Measurements from ENCODE around the gene C20orf141.
"Not testable (repeated sequence)": the region's sequence is repeated elsewhere in the genome, so short reads cannot be mapped to it uniquely, and the experiment has no call there.

C20orf141 gene, protein sequence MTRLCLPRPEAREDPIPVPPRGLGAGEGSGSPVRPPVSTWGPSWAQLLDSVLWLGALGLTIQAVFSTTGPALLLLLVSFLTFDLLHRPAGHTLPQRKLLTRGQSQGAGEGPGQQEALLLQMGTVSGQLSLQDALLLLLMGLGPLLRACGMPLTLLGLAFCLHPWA

DNA sequence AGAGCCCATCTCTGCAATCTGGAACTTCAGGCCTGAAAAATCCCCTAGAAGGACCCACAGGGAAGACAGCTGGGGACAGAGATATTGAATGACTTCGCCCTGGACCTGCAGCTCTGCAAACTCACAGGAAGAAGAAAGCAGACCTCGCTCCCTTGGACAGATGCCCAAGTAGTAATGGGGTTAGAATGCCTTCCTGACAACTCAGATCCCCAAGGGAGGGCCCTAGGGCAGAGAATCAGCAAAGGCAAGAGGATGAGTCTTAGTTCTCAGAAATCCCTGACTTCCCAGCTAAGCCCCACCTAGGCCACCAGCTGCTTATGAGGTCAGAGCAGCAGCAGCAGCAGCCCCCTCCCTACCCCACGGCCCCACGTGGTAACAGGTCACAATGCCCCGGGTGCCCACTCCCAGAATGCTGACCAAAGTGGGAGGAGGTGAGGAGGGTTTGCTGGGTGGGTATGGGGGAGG lies at the start of gene C20orf141:
Gene C20orf141 (plus strand): TSS at position 401 of the 465 bp plus-strand sequence. CDS start 198 bp downstream, outside the sequence.
- peak; percentile 93 for DNase-seq

DNA sequence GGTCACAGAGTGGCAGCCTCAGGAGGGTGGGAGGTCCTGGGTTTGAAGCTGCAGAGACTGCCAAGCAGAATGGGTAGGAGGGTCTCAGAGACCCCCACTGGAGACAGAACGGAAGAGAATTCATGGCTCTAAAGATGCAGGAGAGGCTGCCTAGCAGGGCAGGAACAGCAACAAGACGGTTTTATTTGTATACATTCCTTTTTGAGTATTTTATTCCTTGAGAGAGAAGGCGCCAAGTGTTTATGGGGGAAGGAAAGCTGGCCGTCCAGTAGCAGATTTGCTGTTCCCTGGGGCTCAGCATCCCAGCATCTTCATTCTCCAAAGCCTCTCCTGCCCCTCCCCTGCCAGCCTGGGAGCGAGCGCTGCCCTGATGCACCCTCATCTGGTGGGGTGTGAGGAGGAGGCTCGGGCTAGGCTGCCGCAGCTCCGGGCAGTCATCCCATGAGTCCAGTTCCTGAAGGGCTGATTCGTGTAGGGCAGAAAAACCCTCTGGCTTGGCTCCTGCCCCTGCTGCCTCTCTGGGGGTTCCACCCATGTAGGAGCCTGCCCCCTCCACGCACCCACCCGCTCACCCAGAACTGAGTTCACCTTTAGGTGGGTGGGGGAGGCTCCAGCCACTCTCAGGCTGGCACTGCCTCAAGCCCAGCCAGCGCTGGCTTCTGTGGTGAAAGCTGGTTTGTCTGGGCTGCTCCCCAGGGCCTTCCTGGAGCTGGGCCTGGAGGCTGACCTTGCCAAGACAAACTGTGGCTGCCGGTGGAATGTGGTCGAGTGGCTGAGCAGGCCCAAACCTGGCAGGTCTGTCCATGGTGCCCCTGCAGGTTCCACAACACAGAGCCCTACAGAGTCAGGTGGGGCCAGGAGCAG lies 46.8 kb upstream of the C20orf141 start:
- no peak for DNase-seq

DNA sequence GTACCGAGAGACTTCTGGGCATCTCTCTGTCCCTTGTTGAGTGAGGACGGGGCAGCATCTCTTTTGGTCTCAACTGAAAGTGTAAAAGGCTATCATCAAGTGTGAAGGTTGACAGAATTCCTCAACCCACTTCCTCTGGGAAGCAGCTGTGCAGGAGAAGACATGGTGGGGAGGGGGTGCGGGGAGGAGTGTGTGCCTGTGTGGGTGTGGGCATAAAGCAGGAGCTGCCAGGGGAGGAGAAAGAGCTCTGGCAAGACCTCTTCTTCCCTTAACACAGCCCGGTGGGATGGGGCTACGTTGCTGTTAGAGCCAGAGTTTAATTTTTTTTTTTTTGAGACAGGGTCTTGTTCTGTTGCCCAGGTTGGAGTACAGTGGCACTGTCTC lies 46.2 kb upstream of the C20orf141 start:
- DNase-seq, result no peak

DNA sequence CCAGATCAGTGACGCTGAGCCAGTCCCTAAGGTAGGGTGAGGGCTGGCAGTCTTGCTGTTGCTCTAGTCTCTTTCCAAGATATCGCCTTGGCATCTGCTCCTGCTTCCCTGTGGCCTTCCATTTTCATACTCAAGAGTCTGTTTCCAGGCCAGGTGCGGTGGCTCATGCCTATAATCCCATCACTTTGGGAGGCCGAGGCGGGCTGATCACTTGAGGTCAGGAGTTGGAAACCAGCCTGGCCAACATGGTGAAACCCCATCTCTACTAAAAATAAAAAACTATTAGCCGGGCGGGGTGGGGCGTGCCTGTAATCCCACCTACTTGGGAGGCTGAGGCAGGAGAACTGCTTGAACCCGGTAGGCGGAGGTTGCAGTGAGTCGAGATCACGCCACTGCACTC lies 44.7 kb upstream of the C20orf141 start:
- DNase-seq, result not testable (repeated sequence)

DNA sequence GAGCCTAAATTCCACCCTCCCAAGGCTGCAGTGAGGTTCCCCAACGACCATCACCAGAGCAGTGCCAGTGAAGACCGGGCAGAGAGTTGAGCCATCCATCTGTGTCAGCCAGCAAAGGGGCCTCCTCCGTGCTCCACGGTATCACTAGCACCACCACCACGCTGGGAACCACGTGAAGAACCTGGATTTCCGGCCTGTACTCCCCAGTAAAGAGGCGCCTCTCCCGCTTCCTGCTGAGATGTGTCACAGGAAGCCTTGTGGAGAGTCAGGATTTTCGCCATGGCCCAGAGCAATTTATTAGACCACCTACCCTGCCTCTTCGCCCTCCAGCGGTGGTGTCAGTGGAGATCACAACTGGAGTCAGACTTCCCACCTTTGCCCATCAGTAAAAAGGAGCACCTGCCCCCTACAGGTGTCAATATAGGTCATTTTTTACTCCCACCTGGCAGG lies 43.1 kb upstream of the C20orf141 start:
- no peak for DNase-seq

DNA sequence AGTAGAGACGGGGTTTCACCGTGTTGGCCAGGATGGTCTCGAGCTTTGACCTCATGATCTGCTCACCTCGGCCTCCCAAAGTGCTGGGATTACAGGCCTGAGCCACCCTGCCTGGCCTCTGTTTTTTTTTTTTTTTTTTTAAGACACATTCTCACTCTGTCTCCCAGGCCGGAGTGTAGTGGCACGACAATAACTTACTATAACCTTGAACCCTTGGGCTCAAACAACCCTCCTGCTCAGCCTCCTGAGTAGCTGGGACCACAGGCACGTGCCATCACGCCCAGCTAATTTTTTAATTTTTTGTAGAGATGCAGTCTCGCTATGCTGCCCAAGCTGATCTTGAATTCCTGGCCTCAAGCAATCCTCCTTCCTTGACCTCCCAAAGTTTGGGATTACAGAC lies 41.0 kb upstream of the C20orf141 start:
- no peak for DNase-seq

DNA sequence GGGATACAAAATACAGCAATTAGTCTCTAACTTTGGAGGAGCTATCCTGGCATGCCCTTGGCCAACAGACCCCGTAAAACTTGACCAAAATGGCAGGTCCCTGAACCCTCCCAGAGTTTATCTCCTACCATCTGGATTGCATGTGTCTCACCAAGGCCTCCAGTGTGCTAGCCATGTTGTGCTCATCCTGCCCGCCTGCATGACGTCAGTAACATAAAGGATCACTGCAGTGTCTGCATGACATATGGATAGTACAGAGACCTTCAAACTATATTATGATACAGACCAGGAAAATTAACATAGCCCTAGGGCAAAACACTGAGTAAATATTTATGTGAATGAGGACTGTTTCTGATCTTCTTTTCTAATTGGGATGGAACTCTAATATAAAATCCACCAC lies 39.6 kb upstream of the C20orf141 start:
- no peak for DNase-seq

DNA sequence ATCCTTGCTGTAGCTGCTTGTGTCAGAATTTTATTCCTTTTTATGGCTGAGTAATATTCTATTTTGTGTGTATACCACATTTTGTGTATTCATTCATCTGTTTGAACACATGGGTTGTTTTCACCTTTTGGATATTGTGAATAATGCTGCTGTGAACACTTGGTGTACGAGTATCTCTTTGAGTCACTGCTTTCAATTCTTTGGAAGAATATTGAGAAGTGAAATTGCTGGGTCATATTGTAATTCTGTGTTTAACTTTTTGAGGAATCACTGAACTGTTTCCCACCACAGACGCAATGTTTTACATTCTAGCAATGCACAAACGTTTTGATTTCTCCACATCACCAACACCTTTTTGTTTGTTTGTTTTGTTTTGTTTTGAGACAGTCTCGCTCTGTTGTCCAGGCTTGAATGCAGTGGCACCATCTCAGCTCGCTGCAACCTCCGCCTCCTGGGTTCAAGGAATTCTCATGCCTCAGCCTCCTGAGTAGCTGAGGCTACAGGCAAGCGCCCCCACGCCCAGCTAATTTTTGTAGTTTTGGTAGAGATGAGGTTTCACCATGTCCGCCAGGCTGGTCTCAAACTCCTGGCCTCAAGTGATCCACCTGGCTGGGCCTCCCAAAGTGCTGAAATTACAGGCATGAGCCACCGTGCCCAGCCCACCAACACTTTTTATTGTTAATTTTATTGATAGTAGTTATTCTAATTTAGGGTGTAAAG lies 36.0 kb upstream of the C20orf141 start:
- DNase-seq, result no peak

DNA sequence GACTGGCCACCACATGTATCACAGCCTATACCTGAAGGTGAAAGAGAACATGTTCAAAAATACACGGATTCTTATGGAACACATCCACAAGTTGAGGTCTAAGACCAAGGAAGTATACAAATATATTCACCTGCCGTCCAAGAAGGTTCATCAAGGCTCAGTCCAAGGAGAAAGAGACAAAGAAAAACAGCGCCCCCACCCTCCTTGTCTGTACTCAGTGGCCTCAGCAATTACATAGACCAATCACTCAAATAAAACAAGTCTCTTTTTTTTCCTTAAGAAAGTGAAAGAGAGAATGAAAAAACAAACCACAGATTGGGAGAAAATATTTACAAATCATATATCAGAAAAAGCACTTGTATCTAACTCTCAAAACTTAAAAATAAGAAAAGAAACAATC lies 33.8 kb upstream of the C20orf141 start:
- no peak for DNase-seq

DNA sequence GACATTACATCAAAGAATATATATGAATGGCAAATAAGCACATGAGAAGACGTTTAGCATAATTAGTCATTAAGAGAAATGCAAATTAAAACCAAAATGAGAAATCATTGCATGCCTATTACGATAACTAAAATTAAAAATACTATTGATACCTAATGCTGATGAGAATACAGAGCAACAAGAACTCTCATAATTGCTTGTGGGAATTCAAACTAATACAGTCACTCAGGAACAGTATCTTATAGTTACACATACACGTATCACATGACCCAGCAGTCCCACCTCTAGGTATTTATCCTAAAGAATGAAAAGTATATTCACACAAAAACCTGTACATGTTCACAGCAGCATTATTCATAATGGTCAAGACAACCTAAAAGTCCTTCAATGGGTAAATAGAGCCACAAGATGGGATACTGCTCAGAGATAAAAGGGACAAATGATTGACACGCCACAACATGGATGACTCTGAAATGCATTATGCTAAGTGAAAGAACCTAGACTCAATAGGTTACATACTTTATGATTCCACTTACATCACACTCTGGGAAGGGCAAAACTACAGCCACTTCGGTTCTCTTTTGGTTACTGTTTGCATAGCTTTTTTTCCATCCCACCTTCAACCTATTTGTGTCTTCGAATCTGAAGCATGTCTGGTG lies 30.8 kb upstream of the C20orf141 start:
- DNase-seq, result no peak

DNA sequence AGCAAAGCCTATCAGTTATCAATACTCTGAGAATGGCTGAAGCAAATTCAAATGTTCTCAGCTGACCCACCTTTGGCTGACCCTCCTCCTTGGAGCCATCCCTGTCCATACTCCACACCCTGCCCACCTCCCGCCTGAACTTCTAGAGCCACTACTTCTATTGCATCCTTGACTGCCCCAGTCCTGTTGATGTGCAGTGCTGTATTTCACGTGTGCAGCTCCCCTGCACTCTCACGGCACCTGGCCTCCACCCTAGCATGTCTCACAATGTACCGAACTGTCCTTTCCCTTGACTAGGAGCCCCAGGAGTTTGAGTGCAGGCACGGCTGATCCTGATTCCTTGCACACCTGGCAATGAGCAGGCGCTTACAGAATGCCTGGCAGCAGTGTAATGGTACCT lies 21.3 kb upstream of the C20orf141 start:
- no peak for DNase-seq

DNA sequence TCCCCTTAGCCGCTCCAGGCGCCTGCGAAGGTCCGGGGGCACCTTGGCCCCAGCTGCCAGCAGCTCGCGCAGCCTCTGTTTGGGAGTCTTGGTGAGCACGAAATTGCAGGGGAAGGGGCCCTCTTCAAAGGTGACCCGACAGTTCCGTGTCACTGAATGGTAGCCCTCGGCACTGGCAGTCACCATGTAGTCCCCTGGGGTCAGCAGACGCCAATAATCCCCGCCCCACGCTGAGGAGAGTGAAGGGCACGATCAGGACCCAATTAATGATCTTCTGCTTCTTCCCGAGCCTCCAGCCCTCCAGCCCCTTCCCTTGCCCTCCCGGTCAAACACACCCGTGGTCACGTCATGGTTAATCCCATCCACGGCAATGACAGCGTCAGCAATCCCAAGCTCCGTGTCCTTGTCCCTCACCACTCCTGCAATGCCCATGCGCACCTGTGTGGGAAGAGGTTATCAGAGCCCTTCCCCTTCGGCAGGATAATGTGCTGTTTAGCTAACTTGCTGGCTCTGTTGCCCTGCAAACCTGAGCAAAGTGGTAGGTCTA lies 20.5 kb upstream of the C20orf141 start:
- DNase-seq, result no peak

DNA sequence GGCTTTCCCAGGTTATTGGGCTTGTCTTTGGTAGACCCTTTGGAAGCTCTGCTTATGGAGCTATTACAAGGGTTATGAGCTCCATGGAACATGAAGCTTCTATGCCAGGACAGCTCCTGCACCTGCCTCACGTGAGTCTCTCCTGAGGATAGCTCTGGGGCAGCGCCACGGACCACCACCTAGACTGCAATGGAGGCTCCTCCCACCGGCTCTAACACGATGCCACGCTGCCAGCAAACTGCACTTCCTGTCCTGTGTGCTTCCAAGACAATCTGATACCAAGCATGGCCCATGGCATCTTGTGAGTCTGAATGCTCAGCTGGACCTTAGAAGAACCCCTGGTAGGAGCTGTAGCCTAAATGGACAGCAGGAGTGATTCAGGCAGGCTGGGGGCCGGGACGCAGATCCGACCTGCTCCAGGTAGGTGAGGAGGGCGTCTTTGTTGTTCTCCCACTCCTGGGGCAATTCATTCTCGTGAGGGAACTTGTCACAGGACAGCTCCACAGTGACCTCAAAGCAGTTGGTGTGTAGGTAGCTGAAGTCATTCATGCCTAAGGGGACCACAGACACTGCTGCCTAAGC lies 19.8 kb upstream of the C20orf141 start:
- DNase-seq, result no peak

DNA sequence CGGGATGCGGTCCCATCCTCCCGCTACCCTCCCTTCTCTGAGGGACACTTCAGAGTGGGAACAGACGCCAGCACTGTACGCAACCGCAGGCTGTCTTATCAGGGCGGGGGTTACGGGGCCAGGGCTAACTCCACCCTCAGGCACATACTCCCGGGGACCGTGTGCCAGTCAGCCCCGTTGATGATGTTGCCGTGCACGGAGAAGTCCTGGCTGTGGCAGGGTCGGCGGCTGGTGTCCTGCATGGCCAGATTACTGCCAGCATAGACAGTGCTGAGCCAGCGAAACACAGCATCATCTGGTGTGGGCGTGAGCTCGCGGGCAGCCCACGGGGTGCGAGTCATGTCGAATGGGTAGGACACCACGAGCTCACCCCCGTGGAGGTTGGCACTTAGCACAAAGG lies 19.3 kb upstream of the C20orf141 start:
- no peak for DNase-seq

DNA sequence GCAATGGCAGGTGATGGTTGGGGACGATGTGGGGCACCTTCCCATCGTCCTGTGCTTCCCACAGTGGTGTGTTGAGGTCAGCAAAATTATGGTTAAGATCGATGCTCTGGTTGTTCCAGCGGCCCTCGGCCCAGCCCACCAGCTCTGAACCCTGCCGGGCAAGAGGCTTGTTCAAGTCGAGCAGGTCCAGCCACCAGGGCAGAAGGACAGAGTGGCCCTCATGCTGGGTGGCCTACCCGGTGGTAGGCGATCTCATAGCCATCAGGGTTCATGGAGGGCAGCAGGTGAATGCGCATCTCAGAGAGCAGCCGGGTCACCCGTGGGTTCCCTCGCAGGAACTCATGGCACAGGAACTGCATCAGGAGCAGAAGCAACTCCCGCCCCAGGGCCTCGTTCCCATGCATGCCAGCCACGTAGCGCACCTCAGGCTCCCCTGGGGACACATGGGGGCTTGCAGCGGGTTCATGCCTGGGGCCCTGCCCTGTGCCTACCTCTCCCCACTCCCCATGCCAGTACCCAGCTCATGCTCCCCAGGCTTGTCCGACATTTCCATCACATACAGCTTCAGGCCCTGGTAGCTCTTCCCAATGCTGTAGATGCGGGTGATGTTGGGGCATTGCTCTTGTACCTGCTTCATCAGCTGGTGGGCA lies 18.7 kb upstream of the C20orf141 start:
- DNase-seq, result no peak

DNA sequence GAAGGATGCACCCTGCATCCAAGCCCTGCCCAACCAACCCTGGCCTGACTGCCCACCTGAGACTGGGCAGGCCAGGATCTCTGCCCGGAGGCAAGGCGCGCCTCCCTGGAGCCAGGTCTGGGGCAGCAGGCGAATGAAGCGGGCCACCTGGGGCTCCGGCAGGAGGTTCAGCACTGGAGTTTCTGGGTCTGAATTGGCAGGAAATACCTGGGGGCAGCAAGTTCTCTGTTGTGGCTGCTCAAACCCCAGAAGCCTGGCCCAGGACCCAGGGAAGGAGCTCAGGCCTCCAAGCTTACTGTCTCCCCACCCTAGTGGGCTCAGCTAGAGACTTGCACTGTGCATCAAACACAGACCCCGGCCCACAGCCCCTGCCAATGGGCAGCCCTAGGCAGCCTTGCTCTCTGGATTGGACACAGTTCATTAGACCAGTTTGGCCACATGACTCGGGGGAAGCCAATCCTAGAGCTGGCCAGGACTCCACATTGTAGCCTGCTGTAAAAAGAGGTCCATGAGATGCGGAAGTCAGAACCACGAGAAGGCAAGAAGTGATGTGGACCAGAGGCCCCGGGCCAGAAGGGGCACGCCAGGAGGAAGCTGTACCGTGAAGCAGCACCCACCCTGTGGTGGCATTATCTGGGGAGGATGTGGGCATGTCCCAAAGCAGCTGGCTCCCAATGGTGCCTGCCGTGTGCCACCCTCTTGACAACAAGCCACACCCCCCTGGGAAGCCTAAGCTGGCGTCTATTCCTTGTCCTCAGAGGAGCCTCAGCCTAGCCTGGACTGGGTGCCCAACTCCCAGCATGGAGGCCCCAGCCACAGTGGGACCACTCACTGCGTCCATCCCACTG lies 17.4 kb upstream of the C20orf141 start:
- DNase-seq, result no peak

DNA sequence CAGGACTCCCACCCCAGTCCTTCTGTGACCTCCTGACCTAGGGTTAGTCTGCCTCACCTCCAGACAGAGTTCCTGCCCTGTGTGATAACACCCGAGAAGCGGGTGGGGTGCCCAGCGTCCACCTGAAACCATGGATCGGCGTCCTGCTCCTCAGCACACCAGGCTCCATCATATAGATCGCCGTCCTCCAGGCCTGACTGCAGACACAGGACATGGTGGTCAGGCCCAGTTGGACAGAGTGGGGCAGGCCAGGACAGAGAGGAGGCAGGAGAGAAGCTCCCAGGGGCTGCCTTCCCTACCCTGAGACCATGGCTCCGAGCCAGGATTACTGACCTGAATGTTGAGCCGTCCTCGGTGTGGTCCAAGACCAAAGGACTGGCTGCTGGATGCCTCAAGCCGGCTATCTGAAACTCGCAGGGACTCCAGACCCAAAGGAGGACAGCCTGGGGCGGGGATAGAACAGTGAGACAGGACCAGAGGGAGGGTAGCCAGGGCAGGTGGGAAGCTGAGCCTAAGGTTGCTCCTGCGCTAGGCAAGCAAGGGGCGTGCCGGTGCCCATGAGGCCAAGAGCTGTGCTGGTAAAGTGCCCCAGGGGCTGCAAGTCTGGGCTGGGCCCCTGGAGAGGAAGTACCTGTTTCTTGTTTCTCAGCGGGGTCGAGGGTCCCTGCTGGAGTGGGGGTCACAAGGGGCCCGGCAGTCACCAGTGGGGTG lies 16.5 kb upstream of the C20orf141 start:
- DNase-seq, result no peak

DNA sequence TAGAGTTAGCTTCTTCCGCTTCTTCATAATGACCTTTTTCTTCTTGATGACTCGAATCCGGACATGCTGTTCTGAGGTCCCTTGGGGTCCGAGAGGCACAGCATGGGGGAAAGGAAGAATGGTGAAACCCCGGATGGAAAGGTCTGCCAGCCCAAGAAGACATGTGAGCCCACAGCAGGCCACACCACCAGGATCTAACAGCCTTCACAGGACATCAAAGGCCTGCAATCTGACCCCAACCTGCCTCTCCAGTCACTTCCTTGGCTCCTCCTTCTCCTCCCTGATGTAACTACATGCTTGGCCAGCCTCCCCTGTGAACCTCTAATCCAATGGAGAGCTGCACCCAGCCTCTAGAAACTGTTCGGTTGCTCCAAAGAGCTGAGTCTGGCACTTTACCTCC lies 16.0 kb upstream of the C20orf141 start:
- no peak for DNase-seq

DNA sequence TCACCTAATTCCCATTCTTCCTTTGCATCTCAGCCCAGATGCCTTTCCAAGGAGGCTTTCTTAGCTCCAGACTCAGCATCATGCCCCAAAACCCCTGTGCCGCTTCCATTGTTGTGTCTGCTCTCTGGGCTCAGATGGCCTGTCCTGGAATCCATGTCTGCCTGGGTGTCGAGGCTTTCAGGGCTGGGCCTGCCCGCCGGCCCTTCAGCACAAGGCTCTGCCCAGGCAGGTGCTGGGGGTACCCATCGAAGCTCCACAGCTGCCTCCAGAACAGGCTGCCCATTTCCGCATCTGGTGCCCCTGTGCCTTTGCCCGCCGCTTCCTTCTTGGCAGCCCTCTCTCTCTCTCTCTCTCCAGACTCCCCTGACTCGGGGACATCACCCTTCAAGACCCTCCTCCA lies 15.5 kb upstream of the C20orf141 start:
- DNase-seq, result no peak

Data from kidney glomerular epithelial cell (primary cell).